Peyer's patch (tissue), 4 donors: Measurements from ENCODE around the gene PRPH. TPM values are rescaled to one million over a fixed set of nuclear protein-coding genes. Genes with fewer than 3 reads are reported as not detected.

Experiments
- DNase-seq, 3 donors: peaks; one replicate each; pipeline ENCODE4 v3.0.0-alpha.2; 2017 to 2019
- H3K27ac ChIP-seq, 4 donors: fragments of 200-600 bp; sonication (generic); one replicate each; pipeline ENCODE4 v1.5.1; 2016 to 2019
- H3K27me3 ChIP-seq, 2 donors: fragments of 200-600 bp; sonication (generic); one replicate each; pipeline ENCODE4 v1.5.1; 2019
- H3K36me3 ChIP-seq, 3 donors: fragments of 200-600 bp; sonication (generic); one replicate each; pipeline ENCODE4 v1.5.1; 2016 to 2019
- H3K4me1 ChIP-seq, 4 donors: fragments of 200-600 bp; sonication (generic); one replicate each; pipeline ENCODE4 v1.5.1; 2016 to 2019
- H3K4me3 ChIP-seq, 4 donors: fragments of 200-600 bp; sonication (generic); 1 replicate in 3 of 4; 2 replicates in 1 of 4; pipeline ENCODE4 v1.5.1; 2016 to 2019; ENCODE audit warnings: mild to moderate bottlenecking in 1 of 4
- H3K9me3 ChIP-seq, 4 donors: fragments of 200-600 bp; sonication (generic); one replicate each; pipeline ENCODE4 v1.5.1; 2016 to 2019; ENCODE audit warnings: mild to moderate bottlenecking in 1 of 4
- POLR2A ChIP-seq, 2 donors: fragments of 450-650 bp; IDR thresholded peaks; one replicate each; pipeline ENCODE4 v1.5.1; 2017; ENCODE audit warnings: antibody characterized with exemption in 2 of 2, mild to moderate bottlenecking in 2 of 2, moderate library complexity in 2 of 2
- total RNA-seq, 4 donors: library from RNA; depleted of rRNA; stranded (reverse); fragments of >200 nt; gene quantifications; one replicate each; pipeline ENCODE4 v1.1.0, GENCODE V29; 2016
- TF ChIP-seq, protein P1 (sequence below), 6 experiments: fragments of 450-650 bp in 4 of 6; fragments of 200-600 bp in 2 of 6; sonication (generic) in 1 of 6; IDR thresholded peaks; one replicate each; pipeline ENCODE4 v1.5.1; 2017 to 2019; ENCODE audit warnings: antibody characterized with exemption in 6 of 6, mild to moderate bottlenecking in 3 of 6, moderate library complexity in 1 of 6

Gene PRPH
- total RNA-seq, 4 donors from 2014 or later, result 6.4 to 8.8 (median 6.5) TPM; not detected in 1

DNA sequence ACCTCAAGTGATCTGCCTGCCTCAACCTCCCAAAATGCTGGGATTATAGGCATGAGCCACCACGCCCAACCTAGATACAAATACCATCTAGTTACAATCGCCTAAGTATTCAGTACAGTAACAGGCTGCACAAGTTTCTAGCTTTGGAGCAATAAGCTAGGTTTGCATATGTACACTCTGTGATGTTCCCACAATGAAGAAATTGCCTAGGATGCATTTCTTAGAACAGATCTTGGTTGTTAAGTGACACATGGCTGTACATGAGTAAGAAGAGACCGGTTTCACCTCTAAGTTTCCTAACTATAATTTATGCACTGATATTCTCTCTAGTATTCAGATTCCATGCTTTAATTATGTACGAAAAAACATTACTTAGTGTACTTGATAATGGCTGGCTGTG, 35.5 kb upstream of the PRPH start:
- H3K27me3 ChIP-seq, result no peaks in the 10 kb centered on the region
- no peak overlapping the region for H3K4me3 ChIP-seq
- no peaks in the 10 kb centered on the region for H3K36me3 ChIP-seq
- DNase-seq, result no peak
- TF ChIP-seq, protein P1, sequence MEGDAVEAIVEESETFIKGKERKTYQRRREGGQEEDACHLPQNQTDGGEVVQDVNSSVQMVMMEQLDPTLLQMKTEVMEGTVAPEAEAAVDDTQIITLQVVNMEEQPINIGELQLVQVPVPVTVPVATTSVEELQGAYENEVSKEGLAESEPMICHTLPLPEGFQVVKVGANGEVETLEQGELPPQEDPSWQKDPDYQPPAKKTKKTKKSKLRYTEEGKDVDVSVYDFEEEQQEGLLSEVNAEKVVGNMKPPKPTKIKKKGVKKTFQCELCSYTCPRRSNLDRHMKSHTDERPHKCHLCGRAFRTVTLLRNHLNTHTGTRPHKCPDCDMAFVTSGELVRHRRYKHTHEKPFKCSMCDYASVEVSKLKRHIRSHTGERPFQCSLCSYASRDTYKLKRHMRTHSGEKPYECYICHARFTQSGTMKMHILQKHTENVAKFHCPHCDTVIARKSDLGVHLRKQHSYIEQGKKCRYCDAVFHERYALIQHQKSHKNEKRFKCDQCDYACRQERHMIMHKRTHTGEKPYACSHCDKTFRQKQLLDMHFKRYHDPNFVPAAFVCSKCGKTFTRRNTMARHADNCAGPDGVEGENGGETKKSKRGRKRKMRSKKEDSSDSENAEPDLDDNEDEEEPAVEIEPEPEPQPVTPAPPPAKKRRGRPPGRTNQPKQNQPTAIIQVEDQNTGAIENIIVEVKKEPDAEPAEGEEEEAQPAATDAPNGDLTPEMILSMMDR (IDR thresholded peaks at IDR 0.05), result no peak
- no peak for TF ChIP-seq POLR2A (IDR thresholded peaks at IDR 0.05)
- no peak overlapping the region for H3K27ac ChIP-seq
- H3K4me1 ChIP-seq, result peaks cover 0 to 8% (median 4%) of the 10 kb centered on the region in 4 donors
- H3K9me3 ChIP-seq, result no peaks in the 10 kb centered on the region

DNA sequence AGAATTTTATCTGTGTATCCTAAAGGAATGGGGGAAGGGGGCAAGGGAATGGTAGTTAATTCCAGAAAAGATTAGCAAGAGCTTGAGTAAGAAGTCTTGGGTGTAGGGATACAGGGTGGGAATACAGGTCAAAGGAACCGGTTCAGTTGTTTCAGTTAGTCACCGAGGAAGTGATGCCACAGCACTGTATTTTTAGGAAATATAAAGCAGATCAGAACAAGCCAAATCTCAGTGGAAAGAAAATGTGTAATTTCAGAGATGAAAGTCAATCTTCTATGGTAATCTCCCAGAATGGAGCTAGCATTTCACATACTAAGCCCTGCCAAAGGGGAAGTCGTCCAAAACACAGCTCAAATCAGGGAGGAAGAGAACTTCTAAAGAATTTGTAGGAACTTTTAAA, 34.8 kb upstream of the PRPH start:
- no peaks in the 10 kb centered on the region for H3K9me3 ChIP-seq
- H3K27ac ChIP-seq, result no peak overlapping the region
- no peaks in the 10 kb centered on the region for H3K36me3 ChIP-seq
- no peaks in the 10 kb centered on the region for H3K27me3 ChIP-seq
- H3K4me1 ChIP-seq, result peaks cover 0 to 8% (median 4%) of the 10 kb centered on the region in 4 donors
- DNase-seq, result no peak
- TF ChIP-seq, protein P1 (IDR thresholded peaks at IDR 0.05), result no peak
- TF ChIP-seq POLR2A (IDR thresholded peaks at IDR 0.05), result no peak
- H3K4me3 ChIP-seq, result no peak overlapping the region

DNA sequence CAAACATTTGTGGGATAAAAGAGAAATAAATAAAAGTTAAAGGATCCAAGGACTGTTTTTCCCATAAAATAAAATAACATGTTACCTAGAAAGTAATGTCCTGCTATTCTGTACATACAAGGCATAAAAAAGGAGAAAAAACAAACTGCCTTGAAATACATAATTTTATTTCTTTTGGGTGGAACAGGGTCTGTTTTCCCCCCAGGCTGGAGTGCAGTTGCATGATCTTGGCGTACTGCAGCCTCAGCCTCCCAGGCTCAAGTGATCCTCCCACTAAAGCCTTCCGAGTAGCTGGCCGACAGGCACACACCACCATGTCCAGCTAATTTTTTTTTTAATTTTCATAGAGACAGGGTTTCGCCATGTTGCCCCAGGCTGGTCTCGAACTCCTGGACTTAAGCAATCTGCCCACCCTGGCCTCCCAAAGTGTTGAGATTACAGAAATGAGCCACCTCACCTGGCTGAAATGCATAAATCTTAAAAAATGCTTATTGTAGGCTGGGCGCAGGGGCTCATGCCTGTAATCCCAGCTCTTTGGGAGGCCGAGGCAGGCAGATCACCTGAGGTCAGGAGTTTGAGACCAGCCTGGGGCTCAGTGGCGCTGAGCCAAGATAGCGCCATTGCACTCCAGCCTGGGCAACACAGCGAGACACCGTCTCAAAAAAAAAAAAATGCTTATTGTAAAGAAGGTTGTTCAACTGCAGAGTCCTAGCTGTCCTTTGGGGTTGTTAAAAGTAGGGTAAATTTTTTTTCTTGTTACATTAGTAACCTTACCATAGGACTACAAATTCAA, 34.2 kb upstream of the PRPH start:
- Histone ChIP-seq H3K36me3 (no peaks in the 10 kb centered on the region), H3K27ac (no peak overlapping the region), H3K27me3 (no peaks in the 10 kb centered on the region), H3K4me1 (peaks cover 0 to 8% (median 4%) of the 10 kb centered on the region in 4 donors), H3K4me3 (no peak overlapping the region), H3K9me3 (no peaks in the 10 kb centered on the region)
- TF ChIP-seq, protein P1 (IDR thresholded peaks at IDR 0.05), result no peak
- no peak for TF ChIP-seq POLR2A (IDR thresholded peaks at IDR 0.05)
- DNase-seq, result no peak

DNA sequence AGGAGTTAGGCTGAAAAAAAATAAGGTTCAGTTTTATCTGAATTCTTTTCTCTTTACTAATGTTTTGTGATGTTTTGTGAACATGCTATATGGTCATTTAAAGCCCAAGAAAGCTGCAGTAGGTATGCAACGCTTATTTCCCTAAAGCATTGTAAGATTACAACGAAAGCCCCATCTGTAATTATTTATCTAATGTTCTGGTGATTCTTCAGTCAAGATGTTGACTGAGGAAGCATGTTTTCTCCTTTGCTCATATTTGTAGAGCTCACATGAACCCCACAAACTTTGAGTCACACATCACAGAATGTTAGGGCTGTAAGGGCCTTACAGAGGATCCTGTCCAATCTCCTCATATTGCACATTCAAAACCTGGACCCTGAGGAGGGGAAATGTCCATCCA, 33.2 kb upstream of the PRPH start:
- no peak overlapping the region for H3K27ac ChIP-seq
- no peaks in the 10 kb centered on the region for H3K27me3 ChIP-seq
- H3K36me3 ChIP-seq, result no peaks in the 10 kb centered on the region
- no peak for DNase-seq
- TF ChIP-seq, protein P1 (IDR thresholded peaks at IDR 0.05), result no peak
- TF ChIP-seq POLR2A (IDR thresholded peaks at IDR 0.05), result no peak
- no peak overlapping the region for H3K4me3 ChIP-seq
- no peaks in the 10 kb centered on the region for H3K9me3 ChIP-seq
- peaks cover 0 to 18% (median 4%) of the 10 kb centered on the region in 4 donors for H3K4me1 ChIP-seq

DNA sequence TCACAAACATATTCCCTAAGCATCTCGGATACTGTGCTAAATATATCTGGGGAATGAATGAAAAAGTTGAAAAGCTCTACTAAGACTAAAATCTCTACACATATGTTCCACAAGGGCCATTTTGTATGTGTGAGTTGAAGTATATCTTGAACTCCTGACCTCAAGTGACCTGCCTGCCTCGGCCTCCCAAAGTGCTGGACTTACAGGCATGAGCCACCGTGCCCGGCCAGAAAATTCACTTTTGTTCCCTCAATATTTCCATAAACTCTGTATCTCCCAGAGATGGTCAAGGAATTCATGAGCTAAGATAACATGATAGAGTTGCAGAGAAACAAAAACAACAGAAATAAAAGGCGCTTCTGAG, 31.6 kb upstream of the PRPH start:
- Histone ChIP-seq H3K4me3 (no peak overlapping the region), H3K27me3 (no peaks in the 10 kb centered on the region), H3K27ac (no peak overlapping the region), H3K4me1 (peaks cover 0 to 34% (median 4%) of the 10 kb centered on the region in 4 donors), H3K9me3 (no peaks in the 10 kb centered on the region), H3K36me3 (no peaks in the 10 kb centered on the region)
- no peak for DNase-seq
- TF ChIP-seq POLR2A (IDR thresholded peaks at IDR 0.05), result no peak
- TF ChIP-seq, protein P1 (IDR thresholded peaks at IDR 0.05), result no peak
